Transverse colon (tissue), 4 donors: ENCODE measurements around the gene EEIG1. TPM values are rescaled to one million over a fixed set of nuclear protein-coding genes. Genes with fewer than 3 reads are reported as not detected.

Source experiments
- DNase-seq: peaks from one replicate; pipeline ENCODE4 v3.0.0-alpha.2; 2019
- H3K27ac ChIP-seq, 4 donors: fragments of 200-600 bp; sonication (generic); 2 replicates each; pipeline ENCODE4 v1.5.1; 2016 to 2018; ENCODE audit warnings: inconsistent platforms in 4 of 4
- H3K27me3 ChIP-seq: fragments of 200-600 bp; sonication (generic); 2 replicates; pipeline ENCODE4 v1.5.1; 2017; ENCODE audit warnings: inconsistent platforms
- H3K36me3 ChIP-seq, 4 donors: fragments of 200-600 bp; sonication (generic); 2 replicates each; pipeline ENCODE4 v1.5.1; 2017 to 2019; ENCODE audit warnings: inconsistent platforms in 4 of 4
- H3K4me1 ChIP-seq, 4 donors: fragments of 200-600 bp; sonication (generic); 2 replicates each; pipeline ENCODE4 v1.5.1; 2017 to 2020; ENCODE audit warnings: inconsistent platforms in 4 of 4
- H3K4me3 ChIP-seq, 4 donors: fragments of 200-600 bp; sonication (generic); 1 replicate in 1 of 4; 2 replicates in 3 of 4; pipeline versions ENCODE4 v1.5.1 to v1.6.1; 2017 to 2019; ENCODE audit warnings: inconsistent platforms in 4 of 4
- H3K9me3 ChIP-seq, 2 donors: fragments of 200-600 bp; sonication (generic); 2 replicates each; pipeline ENCODE4 v1.5.1; 2017 to 2019; ENCODE audit warnings: inconsistent platforms in 2 of 2
- CTCF ChIP-seq, 5 experiments: fragments of 200-600 bp in 3 of 5; fragments of 450-650 bp in 2 of 5; sonication (generic) in 3 of 5; IDR thresholded peaks; 1 replicate in 2 of 5; 2 replicates in 3 of 5; pipeline ENCODE4 v1.5.1; 2016 to 2017; ENCODE audit warnings: antibody characterized with exemption in 5 of 5, inconsistent platforms in 3 of 5, mild to moderate bottlenecking in 2 of 5, moderate library complexity in 1 of 5
- EP300 ChIP-seq: sonication (generic); formaldehyde crosslinking; IDR thresholded peaks from one replicate; pipeline ENCODE4 v1.6.1; 2017; ENCODE audit warnings: antibody characterized with exemption, low read depth
- POLR2A ChIP-seq: fragments of 450-650 bp; IDR thresholded peaks from one replicate; pipeline ENCODE4 v1.6.1; 2016; ENCODE audit warnings: antibody characterized with exemption, mild to moderate bottlenecking, moderate library complexity
- POLR2AphosphoS5 ChIP-seq, 3 donors: sonication (generic); formaldehyde crosslinking; IDR thresholded peaks; one replicate each; pipeline ENCODE4 v1.6.1; 2016; ENCODE audit warnings: antibody characterized with exemption in 3 of 3
- WGBS, 2 donors: methylation state at CpG; one replicate each; pipeline ENCODE4 v1.1.5; 2018; ENCODE audit warnings: low coverage in 1 of 2; 5-methylcytosine and 5-hydroxymethylcytosine counted together
- in situ Hi-C, 4 donors: fragments of 200-750 bp; cut with MboI; loops; one replicate each; pipeline versions ENCODE4 v1.15.0 to v1.15.1; 2017; ENCODE audit warnings: low sequenced_read_pairs in 3 of 4, low pct_ligation_motif_present in 1 of 4, low pct_unique_long_range_greater_than_20kb in 1 of 4
- intact Hi-C: fragments of 100-400 bp; cut with DNase I; formaldehyde crosslinking; loops from one replicate; pipeline ENCODE4 v1.15.1; 2023; ENCODE audit warnings: low total_unique reads
- total RNA-seq, 4 donors: library from RNA; depleted of rRNA; stranded (reverse); fragments of >200 nt; gene quantifications; one replicate each; pipeline ENCODE4 v1.1.0, GENCODE V29; 2016

Gene EEIG1
- total RNA-seq, 4 donors from 2014 or later, result 77.0 to 230 (median 96.7) TPM

GRCh38 chr9:127934248-127934647, 46.5 kb downstream of the EEIG1 start:
- in situ Hi-C loops (no loop called here), intact Hi-C loops (no loop called here)
- 90 to 100% methylated on average over 3 to 4 of the region's 4 CpGs for WGBS, 2 donors
- no peak overlapping the region for H3K27ac ChIP-seq
- H3K4me3 ChIP-seq, result no peak overlapping the region
- H3K36me3 ChIP-seq, result no peaks in the 10 kb centered on the region
- H3K9me3 ChIP-seq, result no peaks in the 10 kb centered on the region
- H3K4me1 ChIP-seq, result peaks cover 17 to 46% (median 35%) of the 10 kb centered on the region in 4 donors
- TF ChIP-seq CTCF (IDR thresholded peaks at IDR 0.05), result no peak
- TF ChIP-seq EP300, result no peak
- TF ChIP-seq POLR2A, result no peak
- no peak for TF ChIP-seq POLR2AphosphoS5 (IDR thresholded peaks at IDR 0.05)
- H3K27me3 ChIP-seq, result peaks cover 15% of the 10 kb centered on the region
- DNase-seq, result no peak

GRCh38 chr9:127931092-127931881, 49.5 kb downstream of the EEIG1 start:
- intact Hi-C loops (no loop called here), in situ Hi-C loops (no loop called here)
- Histone ChIP-seq H3K4me1 (peaks cover 14 to 44% (median 39%) of the 10 kb centered on the region in 4 donors), H3K27ac (peak overlapping the region in 1 of 4 donors; percentile 18), H3K36me3 (no peaks in the 10 kb centered on the region), H3K4me3 (peak overlapping the region in 3 of 4 donors; percentile 34 to 53 (median 42)), H3K9me3 (no peaks in the 10 kb centered on the region), H3K27me3 (peaks cover 43% of the 10 kb centered on the region)
- no peak for TF ChIP-seq CTCF (IDR thresholded peaks at IDR 0.05)
- 20 to 36% methylated on average over 12 to 18 of the region's 18 CpGs for WGBS, 2 donors
- DNase-seq, result no peak

Other genes with a start within 250 kb of the EEIG1 start
- gene TOR2A, start 245.7 kb downstream of the EEIG1 start, total RNA-seq, result 100 to 1,000 TPM in 1 of 4 donors, 10 to 100 TPM in 3; 31.4 to 126 (median 48.1) TPM
- 10 to 100 TPM in 1 of 4 donors, 1 to 10 TPM in 3; 2.6 to 10.1 (median 3.9) TPM for gene SH2D3C, start 202.3 kb downstream of the EEIG1 start, total RNA-seq
- 10 to 100 TPM; 32.6 to 78.9 (median 49.3) TPM for gene CDK9, start 195.0 kb downstream of the EEIG1 start, total RNA-seq
- 100 to 1,000 TPM in 1 of 4 donors, 10 to 100 TPM in 3; 31.4 to 144 (median 74.8) TPM for gene FPGS, start 178.1 kb downstream of the EEIG1 start, total RNA-seq
- 10 to 100 TPM; 10.6 to 23.9 (median 17.0) TPM for gene ENG, start 126.3 kb downstream of the EEIG1 start, total RNA-seq
- gene AK1, start 103.3 kb downstream of the EEIG1 start, total RNA-seq, result 100 to 1,000 TPM in 1 of 4 donors, 10 to 100 TPM in 3; 24.7 to 110 (median 62.4) TPM
- 10 to 100 TPM; 41.0 to 80.4 (median 75.7) TPM for gene ST6GALNAC6, start 81.4 kb downstream of the EEIG1 start, total RNA-seq
- gene ST6GALNAC4, start 63.9 kb downstream of the EEIG1 start, total RNA-seq, result 10 to 100 TPM; 16.7 to 66.1 (median 47.3) TPM
- 1 to 10 TPM in 1 of 4 donors, not detected in 3; 4.6 TPM for gene PIP5KL1, start 50.2 kb downstream of the EEIG1 start, total RNA-seq
- gene DPM2, start 43.1 kb downstream of the EEIG1 start, total RNA-seq, result 100 to 1,000 TPM in 1 of 4 donors, 10 to 100 TPM in 3; 20.6 to 249 (median 26.3) TPM
- 10 to 100 TPM in 3 of 4 donors, under 1 TPM in 1; 0.60 to 23.2 (median 14.0) TPM for gene NAIF1, start 86.3 kb upstream of the EEIG1 start, total RNA-seq
- 10 to 100 TPM; 25.5 to 35.5 (median 32.5) TPM for gene SLC25A25, start 87.2 kb upstream of the EEIG1 start, total RNA-seq
- 100 to 1,000 TPM; 109 to 434 (median 164) TPM for gene PTGES2, start 146.7 kb upstream of the EEIG1 start, total RNA-seq
- 100 to 1,000 TPM in 1 of 4 donors, 10 to 100 TPM in 2, 1 to 10 TPM in 1; 8.6 to 115 (median 37.3) TPM for gene LCN2, start 168.5 kb upstream of the EEIG1 start, total RNA-seq
- 100 to 1,000 TPM in 3 of 4 donors, 10 to 100 TPM in 1; 97.3 to 178 (median 149) TPM for gene BBLN, start 179.3 kb upstream of the EEIG1 start, total RNA-seq
- gene CIZ1, start 210.6 kb upstream of the EEIG1 start, total RNA-seq, result 100 to 1,000 TPM in 1 of 4 donors, 10 to 100 TPM in 3; 59.9 to 211 (median 73.0) TPM
- 10 to 100 TPM in 2 of 4 donors, 1 to 10 TPM in 2; 7.5 to 41.8 (median 14.3) TPM for gene DNM1, start 222.4 kb upstream of the EEIG1 start, total RNA-seq